Measurements from ENCODE around the gene FAM186B.

The FAM186B gene

DNA sequence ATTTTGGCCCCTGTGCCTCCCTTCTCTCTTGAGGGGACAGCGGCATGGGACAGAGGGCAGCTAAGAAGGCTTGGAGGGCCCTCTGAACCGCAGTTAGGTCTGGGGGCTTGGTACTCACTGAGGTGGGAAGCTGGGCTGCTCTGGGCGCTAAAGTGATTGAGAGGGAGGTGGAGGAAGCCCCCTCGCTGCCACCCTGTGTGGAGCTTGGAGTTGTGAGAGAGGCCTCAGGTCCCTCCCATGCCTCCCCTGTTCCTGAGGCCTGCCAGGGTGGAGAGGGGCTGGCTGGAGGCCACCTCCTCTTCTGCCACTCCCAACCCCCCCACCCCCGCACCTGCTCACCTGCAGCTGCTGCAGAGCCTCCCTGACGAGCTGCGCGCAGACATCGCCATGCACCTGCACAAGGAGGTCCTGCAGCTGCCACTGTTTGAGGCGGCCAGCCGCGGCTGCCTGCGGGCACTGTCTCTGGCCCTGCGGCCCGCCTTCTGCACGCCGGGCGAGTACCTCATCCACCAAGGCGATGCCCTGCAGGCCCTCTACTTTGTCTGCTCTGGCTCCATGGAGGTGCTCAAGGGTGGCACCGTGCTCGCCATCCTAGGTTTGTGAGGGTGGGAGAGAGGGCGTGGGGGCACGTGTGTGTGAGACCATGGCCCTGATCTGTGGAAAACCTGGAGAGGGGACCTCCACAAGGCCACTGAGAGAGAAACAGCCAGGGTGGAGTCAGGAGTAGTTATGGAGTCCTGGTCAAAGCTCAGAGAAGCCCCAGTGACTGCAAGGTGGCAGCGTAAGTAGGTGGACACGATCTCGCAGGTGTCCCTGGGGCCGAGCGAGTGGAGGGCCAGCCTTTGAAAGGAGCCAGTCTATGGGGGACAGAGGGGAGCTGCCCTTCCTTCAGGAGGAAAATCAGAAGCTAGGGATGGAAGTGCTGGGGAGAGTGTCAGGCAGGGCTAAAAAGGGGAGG, 55.4 kb downstream of the FAM186B start:
- DNase-seq = peak; percentile 96

DNA sequence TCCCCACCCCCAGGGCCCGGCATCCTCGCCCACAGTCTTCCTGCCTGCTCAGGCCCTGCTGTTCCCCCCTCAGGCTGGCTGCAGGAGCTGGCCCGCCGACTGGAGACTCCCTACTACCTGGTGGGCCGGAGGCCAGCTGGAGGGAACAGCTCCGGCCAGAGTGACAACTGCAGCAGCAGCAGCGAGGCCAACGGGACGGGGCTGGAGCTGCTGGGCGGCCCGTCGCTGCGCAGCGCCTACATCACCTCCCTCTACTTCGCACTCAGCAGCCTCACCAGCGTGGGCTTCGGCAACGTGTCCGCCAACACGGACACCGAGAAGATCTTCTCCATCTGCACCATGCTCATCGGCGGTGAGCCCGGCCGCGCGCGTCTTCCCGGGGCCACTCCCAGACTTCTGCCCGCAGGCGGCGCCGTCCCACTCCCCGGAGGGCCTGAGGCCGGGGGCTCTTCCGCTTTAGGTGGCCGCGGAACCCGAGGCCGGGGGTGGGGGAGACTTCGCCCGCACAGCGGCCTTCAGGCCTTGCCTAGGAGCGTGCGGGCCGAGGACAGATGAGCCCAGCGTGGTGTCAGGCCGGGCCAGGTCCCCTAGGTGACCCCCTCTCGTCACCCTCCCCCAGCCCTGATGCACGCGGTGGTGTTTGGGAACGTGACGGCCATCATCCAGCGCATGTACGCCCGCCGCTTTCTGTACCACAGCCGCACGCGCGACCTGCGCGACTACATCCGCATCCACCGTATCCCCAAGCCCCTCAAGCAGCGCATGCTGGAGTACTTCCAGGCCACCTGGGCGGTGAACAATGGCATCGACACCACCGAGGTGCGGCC, 56.4 kb downstream of the FAM186B start:
- DNase-seq = peak; percentile 87

- peak; percentile 75 for DNase-seq
Measured at GRCh38 chr12:49548481-49548821, 57.0 kb downstream of the FAM186B start.

GRCh38 chr12:49547090-49547690, 58.2 kb downstream of the FAM186B start:
- DNase-seq = no peak

DNA sequence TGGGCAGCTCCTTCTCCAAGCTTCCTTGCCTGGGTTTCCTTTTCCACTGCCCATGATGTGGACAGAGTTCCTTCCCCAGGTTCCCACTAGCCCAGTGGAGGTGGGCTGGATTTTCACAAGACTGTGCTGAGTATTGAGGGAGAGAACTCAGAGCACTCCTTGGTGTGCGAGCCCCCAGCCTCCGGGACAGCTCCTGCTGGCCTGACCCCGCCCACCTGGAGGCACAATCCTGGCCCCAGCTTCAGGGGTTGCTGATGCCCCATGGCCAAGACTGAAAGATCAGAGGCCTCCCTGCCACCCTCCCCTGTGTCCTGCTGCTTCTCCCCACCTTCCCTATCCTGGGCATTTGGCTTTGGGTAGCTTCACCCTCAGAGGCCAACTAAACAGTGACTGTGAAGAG, 59.0 kb downstream of the FAM186B start:
- DNase-seq = no peak

- no peak for DNase-seq
Measured at GRCh38 chr12:49545815-49546214, 59.6 kb downstream of the FAM186B start.

GRCh38 chr12:49543914-49544815, 61.3 kb downstream of the FAM186B start:
- DNase-seq = no peak

- no peak for DNase-seq
Measured at GRCh38 chr12:49543221-49543913, 62.1 kb downstream of the FAM186B start.

DNA sequence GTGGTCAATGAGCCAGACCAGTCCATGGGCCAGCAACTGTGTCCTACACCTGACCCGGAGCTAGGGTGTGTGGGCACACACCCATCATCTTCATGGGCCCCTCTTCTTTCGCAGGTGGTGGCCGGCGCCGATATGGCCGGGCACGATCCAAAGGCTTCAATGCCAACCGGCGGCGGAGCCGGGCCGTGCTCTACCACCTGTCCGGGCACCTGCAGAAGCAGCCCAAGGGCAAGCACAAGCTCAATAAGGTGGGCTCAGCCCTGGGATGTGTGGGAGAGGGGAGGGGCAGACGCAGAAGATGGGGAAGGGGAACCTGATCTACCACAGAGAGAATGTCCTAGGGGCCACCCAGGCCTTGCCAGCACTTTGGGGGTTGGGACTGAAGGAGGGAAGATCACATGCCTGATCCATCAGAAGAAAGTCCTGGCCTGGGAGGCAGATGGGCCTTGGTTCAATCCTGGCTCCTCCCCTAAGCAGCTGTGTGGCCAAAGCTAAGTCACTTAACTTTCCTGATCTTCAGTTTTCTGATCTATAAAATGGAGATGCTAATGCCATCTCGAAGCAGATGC, 62.8 kb downstream of the FAM186B start:
- no peak for DNase-seq

- DNase-seq = no peak
Measured at GRCh38 chr12:49541911-49542505, 63.4 kb downstream of the FAM186B start.

- no peak for DNase-seq
Measured at GRCh38 chr12:49541140-49541861, 64.1 kb downstream of the FAM186B start.

GRCh38 chr12:49540229-49541139, 65.0 kb downstream of the FAM186B start:
- DNase-seq = peak; percentile 32

DNA sequence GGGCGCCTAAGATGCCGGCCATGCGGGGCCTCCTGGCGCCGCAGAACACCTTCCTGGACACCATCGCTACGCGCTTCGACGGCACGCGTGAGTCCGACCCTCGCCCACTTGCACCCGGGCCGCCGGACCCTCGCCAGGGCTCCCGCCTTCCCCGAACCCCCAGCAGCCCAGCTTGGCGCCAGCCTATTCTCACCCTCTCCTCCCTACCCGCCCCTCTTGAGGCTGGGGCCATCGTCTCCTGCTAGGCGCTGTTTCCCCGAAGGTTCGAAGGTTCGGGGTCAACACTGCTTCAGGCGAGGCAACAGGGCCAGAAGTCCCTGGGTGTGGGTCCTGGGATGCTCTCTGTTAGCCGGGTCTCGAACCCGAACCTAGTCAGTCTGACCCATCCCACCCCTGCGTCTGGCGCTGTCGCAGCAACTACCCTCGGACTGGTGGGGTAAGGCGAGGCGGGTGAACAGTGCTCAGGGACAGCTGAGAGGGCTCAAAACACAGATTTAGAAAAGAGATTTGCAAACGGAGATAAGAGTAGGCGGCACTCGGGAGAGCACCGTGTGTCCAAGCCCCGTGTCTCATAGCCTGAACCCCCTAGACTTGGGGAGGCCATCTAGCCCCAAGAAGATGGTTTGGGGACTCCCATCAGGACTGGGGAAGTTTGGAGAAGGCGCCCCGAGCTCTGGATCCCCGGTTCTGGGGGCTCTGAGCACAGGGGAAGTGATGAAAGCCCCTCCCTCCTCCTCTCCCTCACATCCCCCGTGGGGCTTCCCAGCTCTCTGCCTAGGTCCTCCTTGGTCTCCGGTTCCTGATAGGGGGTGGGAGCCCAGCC, 65.8 kb downstream of the FAM186B start:
- peak; percentile 67 for DNase-seq

DNA sequence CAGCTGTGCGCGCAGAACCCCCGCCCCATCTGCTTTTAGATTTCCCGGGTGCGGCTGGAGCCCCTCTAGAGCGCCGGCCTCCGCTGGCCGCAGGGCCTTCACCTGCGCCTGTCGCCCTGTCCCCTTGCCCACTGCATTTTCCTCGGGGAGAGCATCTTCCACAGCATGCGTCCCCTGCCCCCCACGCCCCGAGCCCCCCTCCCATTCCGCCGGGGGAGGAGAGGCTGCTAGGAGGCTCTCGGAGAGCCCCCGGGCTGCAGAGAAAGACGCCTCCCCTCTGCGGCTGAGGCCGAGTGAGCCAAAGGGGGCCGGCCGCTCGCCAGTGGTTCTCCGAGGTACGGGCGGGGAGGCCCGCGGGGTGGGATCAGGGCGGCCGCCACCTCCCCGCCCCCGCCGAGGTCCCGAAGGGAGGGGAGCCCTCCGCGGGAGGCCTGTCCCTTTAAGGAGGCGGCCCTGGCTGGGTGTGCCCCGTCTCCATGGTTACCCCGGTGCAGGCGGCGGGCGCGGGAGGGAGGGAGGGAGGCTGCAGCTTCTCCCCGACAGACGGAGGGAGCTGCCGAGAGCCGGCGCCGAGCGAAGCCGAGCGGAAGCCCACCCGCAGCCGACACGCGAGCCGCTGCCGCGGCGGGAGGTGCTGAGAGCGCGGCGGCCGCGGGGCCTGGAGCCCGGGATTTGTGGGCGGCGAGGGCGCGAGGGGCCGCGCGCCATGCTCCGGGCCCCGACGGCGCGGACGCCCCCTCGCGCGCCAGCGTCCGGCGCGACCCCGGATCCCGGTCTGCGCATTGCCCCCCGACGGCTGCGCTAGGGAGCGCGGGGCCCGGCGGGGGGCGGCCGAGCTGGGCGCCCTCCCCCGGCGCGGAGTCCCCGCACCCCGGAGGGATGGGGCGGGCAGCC, 66.7 kb downstream of the FAM186B start, which contains the start of gene KCNH3:
Gene KCNH3 (plus strand): TSS at position 521 of the 894 bp plus-strand sequence. CDS start 387 bp downstream, outside the sequence.
- peak; percentile 98 for DNase-seq

DNA sequence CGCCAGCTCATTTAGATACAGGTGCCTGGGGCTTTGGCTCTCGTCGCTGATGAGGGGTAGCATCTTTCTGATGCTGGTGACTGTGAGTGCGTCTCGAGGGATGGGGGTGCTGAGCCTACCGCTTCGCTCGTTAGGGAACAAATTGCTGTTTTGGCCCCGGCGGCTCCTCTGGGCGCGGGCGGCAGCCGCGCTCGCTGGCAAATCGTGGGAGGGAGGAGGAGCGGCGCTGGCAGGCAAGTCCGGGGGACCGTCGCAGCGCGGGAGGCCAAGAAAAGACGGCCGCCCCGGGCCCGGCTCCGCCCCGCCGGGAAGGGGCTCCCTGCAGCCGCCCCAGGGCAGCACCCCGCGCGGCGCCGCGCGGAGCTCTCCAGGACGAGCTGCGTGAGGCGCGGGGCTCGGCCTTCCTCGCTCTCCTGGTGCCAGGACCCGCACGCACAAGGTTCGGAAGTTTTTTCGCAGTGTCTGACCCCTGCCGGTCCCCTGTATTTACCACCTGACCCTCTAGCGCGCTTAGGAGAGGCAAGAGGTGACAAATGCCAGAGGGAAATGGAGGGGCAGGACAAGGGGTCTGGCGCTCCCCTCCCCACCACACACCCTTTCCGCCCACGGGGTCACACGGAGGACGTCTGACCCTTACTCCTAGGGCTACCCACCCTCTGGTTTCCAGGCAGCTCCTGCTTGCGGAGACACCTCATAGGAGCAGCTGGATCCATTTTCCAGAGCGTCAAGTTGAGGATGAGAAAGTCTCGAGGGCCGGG, 67.5 kb downstream of the FAM186B start:
- peak; percentile 81 for DNase-seq

Data from NCI-H69 (cell line).